GM19099 (cell line): ENCODE results near the gene TAF15.

Source experiments
- POLR2A ChIP-seq: IDR thresholded peaks from 3 replicates; pipeline ENCODE4 v1.6.1; 2011; ENCODE audit warnings: low read depth; ENCODE audit not compliant: insufficient read length; ENCODE audit errors: extremely low read depth

Gene TAF15

DNA sequence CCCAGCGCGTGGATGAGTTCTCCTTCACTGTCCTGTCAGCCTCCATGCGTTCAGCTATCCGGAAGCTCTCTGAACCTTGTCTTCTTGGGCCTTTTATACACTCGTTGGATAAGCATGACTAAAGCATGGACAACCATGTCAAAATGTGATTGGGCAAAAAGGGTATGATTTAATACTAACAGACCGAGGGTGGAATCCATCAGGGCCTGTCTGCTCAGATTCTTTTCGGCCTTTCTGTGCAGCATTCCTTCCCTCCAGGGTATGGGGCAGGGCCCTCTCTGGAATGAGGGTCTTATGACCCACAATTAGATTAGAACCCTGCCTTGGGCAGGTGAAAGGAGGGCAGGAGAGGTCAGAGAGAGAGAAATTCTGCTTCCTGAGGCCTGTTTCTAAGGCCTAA lies 84.9 kb downstream of the TAF15 start:
- no peak for TF ChIP-seq POLR2A

DNA sequence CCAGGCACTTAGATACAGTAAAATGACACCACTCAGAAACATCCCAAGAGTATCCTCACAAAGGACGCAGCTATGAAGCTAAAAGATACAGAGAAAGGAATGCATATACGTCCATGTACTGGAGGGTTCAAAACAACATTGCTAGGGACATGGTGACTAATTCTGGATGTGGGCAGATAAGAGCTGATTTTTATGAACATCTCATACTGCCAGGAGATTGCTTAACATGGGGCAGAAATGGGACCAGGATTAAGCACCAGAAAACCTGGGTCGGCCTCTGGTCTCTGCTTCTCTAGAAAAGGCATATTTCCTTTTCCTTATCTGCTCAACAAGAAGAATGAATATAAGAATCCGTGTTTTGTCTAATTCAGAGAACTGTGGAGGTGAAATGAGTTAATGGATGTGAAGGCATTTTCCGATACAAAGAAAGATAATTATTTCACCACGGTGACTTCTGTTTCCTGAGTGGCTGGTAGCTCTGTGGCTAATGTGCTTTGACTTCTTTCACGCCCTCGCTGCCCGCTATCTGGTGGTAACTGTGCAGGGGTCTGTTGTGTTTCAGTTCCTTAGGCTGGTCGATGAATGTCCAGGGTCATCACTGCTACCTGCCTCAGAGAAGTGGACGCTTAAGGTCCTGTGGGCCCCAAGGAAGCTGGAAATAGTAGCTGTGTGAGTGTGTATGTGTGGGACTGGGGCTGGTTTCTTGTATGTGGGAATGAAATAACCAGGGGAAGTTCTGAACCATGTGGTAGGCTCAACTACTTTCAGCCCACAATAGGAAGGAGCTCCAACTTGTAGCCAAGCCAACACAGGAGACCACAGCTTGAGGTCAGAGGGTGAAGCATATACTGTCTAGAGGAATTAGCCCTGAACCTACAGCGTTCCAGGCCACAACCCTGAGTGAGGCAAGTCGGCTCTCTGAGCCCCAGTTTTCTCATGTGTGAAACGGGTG lies 86.6 kb downstream of the TAF15 start:
- TF ChIP-seq POLR2A = no peak
